Peyer's patch (tissue), 4 donors: Measurements from ENCODE around the gene DNAJC8. TPM values are rescaled to one million over a fixed set of nuclear protein-coding genes. Genes with fewer than 3 reads are reported as not detected.

Experiments used
- DNase-seq, 3 donors: peaks; one replicate each; pipeline ENCODE4 v3.0.0-alpha.2; 2017 to 2019
- H3K27ac ChIP-seq, 4 donors: fragments of 200-600 bp; sonication (generic); one replicate each; pipeline ENCODE4 v1.5.1; 2016 to 2019
- H3K27me3 ChIP-seq, 2 donors: fragments of 200-600 bp; sonication (generic); one replicate each; pipeline ENCODE4 v1.5.1; 2019
- H3K36me3 ChIP-seq, 3 donors: fragments of 200-600 bp; sonication (generic); one replicate each; pipeline ENCODE4 v1.5.1; 2016 to 2019
- H3K4me1 ChIP-seq, 4 donors: fragments of 200-600 bp; sonication (generic); one replicate each; pipeline ENCODE4 v1.5.1; 2016 to 2019
- H3K4me3 ChIP-seq, 4 donors: fragments of 200-600 bp; sonication (generic); 1 replicate in 3 of 4; 2 replicates in 1 of 4; pipeline ENCODE4 v1.5.1; 2016 to 2019; ENCODE audit warnings: mild to moderate bottlenecking in 1 of 4
- H3K9me3 ChIP-seq, 4 donors: fragments of 200-600 bp; sonication (generic); one replicate each; pipeline ENCODE4 v1.5.1; 2016 to 2019; ENCODE audit warnings: mild to moderate bottlenecking in 1 of 4
- CTCF ChIP-seq, 6 experiments: fragments of 450-650 bp in 4 of 6; fragments of 200-600 bp in 2 of 6; sonication (generic) in 1 of 6; IDR thresholded peaks; one replicate each; pipeline ENCODE4 v1.5.1; 2017 to 2019; ENCODE audit warnings: antibody characterized with exemption in 6 of 6, mild to moderate bottlenecking in 3 of 6, moderate library complexity in 1 of 6
- POLR2A ChIP-seq, 2 donors: fragments of 450-650 bp; IDR thresholded peaks; one replicate each; pipeline ENCODE4 v1.5.1; 2017; ENCODE audit warnings: antibody characterized with exemption in 2 of 2, mild to moderate bottlenecking in 2 of 2, moderate library complexity in 2 of 2
- total RNA-seq, 4 donors: library from RNA; depleted of rRNA; stranded (reverse); fragments of >200 nt; gene quantifications; one replicate each; pipeline ENCODE4 v1.1.0, GENCODE V29; 2016

Gene DNAJC8
- total RNA-seq, 4 donors from 2014 or later: 25.9 to 52.8 (median 33.0) TPM

GRCh38 chr1:28196330-28196729 lies 36.5 kb downstream of the DNAJC8 start:
- Histone ChIP-seq H3K4me1 (peaks cover 0 to 18% (median 8%) of the 10 kb centered on the region in 4 donors), H3K36me3 (peaks cover 0 to 37% (median 0%) of the 10 kb centered on the region in 3 donors), H3K9me3 (no peaks in the 10 kb centered on the region), H3K27me3 (no peaks in the 10 kb centered on the region), H3K27ac (no peak overlapping the region), H3K4me3 (no peak overlapping the region)
- no peak for DNase-seq
- TF ChIP-seq POLR2A (IDR thresholded peaks at IDR 0.05) (no peak), CTCF (IDR thresholded peaks at IDR 0.05) (no peak)

- no peaks in the 10 kb centered on the region for H3K9me3 ChIP-seq
- TF ChIP-seq CTCF (IDR thresholded peaks at IDR 0.05) (no peak), POLR2A (IDR thresholded peaks at IDR 0.05) (no peak)
- peaks cover 0 to 32% (median 0%) of the 10 kb centered on the region in 3 donors for H3K36me3 ChIP-seq
- no peak overlapping the region for H3K27ac ChIP-seq
- peaks cover 0 to 18% (median 8%) of the 10 kb centered on the region in 4 donors for H3K4me1 ChIP-seq
- no peak overlapping the region for H3K4me3 ChIP-seq
- no peaks in the 10 kb centered on the region for H3K27me3 ChIP-seq
- no peak for DNase-seq
Observed at GRCh38 chr1:28195780-28196179, 37.0 kb downstream of the DNAJC8 start.

GRCh38 chr1:28194326-28195035 lies 38.3 kb downstream of the DNAJC8 start:
- H3K27ac ChIP-seq: no peak overlapping the region
- peaks cover 0 to 19% (median 0%) of the 10 kb centered on the region in 3 donors for H3K36me3 ChIP-seq
- DNase-seq: no peak
- no peaks in the 10 kb centered on the region for H3K9me3 ChIP-seq
- TF ChIP-seq CTCF (IDR thresholded peaks at IDR 0.05): no peak
- TF ChIP-seq POLR2A (IDR thresholded peaks at IDR 0.05): no peak
- H3K4me1 ChIP-seq: peaks cover 0 to 10% (median 6%) of the 10 kb centered on the region in 4 donors
- no peak overlapping the region for H3K4me3 ChIP-seq
- H3K27me3 ChIP-seq: no peaks in the 10 kb centered on the region

GRCh38 chr1:28193701-28194161 lies 39.1 kb downstream of the DNAJC8 start:
- Histone ChIP-seq H3K36me3 (peaks cover 0 to 11% (median 0%) of the 10 kb centered on the region in 3 donors), H3K9me3 (no peaks in the 10 kb centered on the region), H3K4me1 (peaks cover 0 to 2% (median 0%) of the 10 kb centered on the region in 4 donors), H3K27me3 (no peaks in the 10 kb centered on the region), H3K4me3 (no peak overlapping the region), H3K27ac (no peak overlapping the region)
- TF ChIP-seq CTCF (IDR thresholded peaks at IDR 0.05): no peak
- no peak for TF ChIP-seq POLR2A (IDR thresholded peaks at IDR 0.05)
- DNase-seq: no peak

- H3K4me3 ChIP-seq: no peak overlapping the region
- no peaks in the 10 kb centered on the region for H3K4me1 ChIP-seq
- H3K27me3 ChIP-seq: no peaks in the 10 kb centered on the region
- H3K36me3 ChIP-seq: no peaks in the 10 kb centered on the region
- H3K27ac ChIP-seq: no peak overlapping the region
- H3K9me3 ChIP-seq: no peaks in the 10 kb centered on the region
- peak in 1 of 3 donors; percentile 8 for DNase-seq
- TF ChIP-seq POLR2A (IDR thresholded peaks at IDR 0.05): no peak
- no peak for TF ChIP-seq CTCF (IDR thresholded peaks at IDR 0.05)
Observed at GRCh38 chr1:28190996-28191645, 41.7 kb downstream of the DNAJC8 start.
